Activated T-cell treated with anti-CD3 and anti-CD28 coated beads, Interleukin-2, amount 50 U/mL, for 72 hours (primary cell): ENCODE data around the gene HTT. TPM values are rescaled to one million over a fixed set of nuclear protein-coding genes. Genes with fewer than 3 reads are reported as not detected.

Experiments used
- ATAC-seq, 2 donors: fragments of 150-1000 bp; cut with Tn5 transposase; replicated peaks in 1 of 2; 2 replicates each; pipeline ENCODE4 v1.10.0; 2021; ENCODE audit warnings: moderate library complexity in 2 of 2, mild to moderate bottlenecking in 1 of 2
- DNase-seq, 2 donors: peaks; one replicate each; pipeline ENCODE4 v3.0.0; 2021 to 2022; ENCODE audit warnings: mixed read lengths in 1 of 2
- H3K27ac Mint-ChIP-seq: one replicate; pipeline ENCODE4 v1.8.0; 2022; ENCODE audit warnings: mild to moderate bottlenecking, moderate library complexity, mixed read lengths
- H3K27me3 Mint-ChIP-seq: one replicate; pipeline ENCODE4 v1.8.0; 2022; ENCODE audit warnings: low read depth, mixed read lengths
- H3K36me3 Mint-ChIP-seq, 2 donors: one replicate each; pipeline ENCODE4 v1.8.0; 2022; ENCODE audit warnings: mixed read lengths in 2 of 2, mild to moderate bottlenecking in 1 of 2; ENCODE audit not compliant: insufficient read depth in 2 of 2
- H3K4me1 Mint-ChIP-seq: one replicate; pipeline ENCODE4 v1.8.0; 2022; ENCODE audit warnings: low read depth, mixed read lengths
- H3K4me3 Mint-ChIP-seq, 2 donors: one replicate each; pipeline ENCODE4 v1.8.0; 2022; ENCODE audit warnings: mild to moderate bottlenecking in 2 of 2, mixed read lengths in 2 of 2, moderate library complexity in 2 of 2
- H3K9me3 Mint-ChIP-seq, 2 donors: one replicate each; pipeline ENCODE4 v1.8.0; 2022; ENCODE audit warnings: mixed read lengths in 2 of 2
- total RNA-seq, 2 donors: library from RNA; stranded (reverse); gene quantifications; one replicate each; pipeline ENCODE4 v1.2.3, GENCODE V29; 2022

The HTT gene
- total RNA-seq, 2 donors from 2014 or later = 88.0 to 97.9 TPM

DNA sequence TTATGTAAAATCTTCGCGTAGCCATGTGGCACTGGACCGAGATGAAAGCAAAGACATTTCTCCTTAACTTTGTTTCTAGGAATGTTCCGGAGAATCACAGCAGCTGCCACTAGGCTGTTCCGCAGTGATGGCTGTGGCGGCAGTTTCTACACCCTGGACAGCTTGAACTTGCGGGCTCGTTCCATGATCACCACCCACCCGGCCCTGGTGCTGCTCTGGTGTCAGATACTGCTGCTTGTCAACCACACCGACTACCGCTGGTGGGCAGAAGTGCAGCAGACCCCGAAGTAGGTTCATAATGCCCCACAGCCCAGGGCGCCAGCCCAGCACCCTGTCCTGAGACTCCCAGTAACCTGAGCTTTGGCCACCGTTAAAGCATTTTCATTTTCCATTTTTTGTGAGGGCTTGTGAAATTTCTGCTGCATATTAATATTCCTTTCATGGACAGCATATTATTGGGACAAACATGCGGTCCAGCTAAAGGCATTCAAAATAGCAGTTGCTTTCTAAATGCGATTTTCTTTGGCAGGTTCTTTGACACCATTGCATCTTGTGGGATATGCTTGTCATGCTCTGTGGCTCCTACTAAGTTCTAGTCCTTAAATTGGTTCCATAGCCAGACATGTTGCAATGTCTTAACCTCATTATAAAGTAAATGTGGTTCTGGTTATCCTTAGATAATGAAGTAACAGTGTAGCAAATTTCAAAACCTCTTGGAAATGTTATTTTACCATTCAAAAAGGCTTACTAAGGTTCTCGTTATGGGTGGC is 125.4 kb downstream of the HTT start:
- no peak for ATAC-seq

DNA sequence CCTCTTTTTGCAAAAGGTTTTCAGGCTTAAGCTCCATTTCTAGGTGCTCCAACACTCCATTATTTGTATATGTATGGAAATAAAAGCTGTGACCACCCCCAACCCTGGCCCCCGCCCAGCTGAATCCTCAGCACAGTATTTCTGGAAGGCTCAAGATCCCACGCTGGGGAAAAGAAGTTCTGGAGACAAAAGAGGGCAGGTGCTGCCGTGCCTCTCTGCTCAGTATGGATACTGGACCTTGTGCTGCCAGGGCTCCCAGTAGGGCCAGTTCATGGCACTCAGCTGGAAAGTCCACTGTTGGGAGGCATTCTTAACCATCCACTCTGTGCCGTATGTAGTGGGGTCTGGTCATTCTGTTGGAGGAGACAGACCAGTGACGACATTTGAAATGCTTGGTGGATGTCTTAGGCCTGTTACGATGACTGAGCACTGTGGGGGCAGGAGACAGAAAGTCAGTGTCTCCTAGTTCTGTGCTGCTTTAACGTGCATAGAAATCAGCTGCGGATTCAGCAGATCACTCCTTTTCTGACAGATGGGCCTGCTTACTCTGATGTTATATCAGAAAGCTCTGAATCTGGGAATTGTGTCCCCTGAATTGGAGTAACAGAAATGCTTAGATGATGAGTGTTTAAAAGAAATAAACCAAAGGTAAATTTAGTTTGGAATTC is 126.1 kb downstream of the HTT start:
- Mint-ChIP-seq H3K4me3 (no peak overlapping the region), H3K27me3 (no peaks in the 10 kb centered on the region), H3K27ac (no peak overlapping the region), H3K36me3 (peaks cover 0 to 1% of the 10 kb centered on the region in 2 donors), H3K9me3 (no peaks in the 10 kb centered on the region), H3K4me1 (peaks cover 57% of the 10 kb centered on the region)
- DNase-seq (no peak), ATAC-seq (no peak)

More for the DNA sequence above, 125.4 kb downstream of the HTT start:
- no peak for DNase-seq
- Mint-ChIP-seq H3K27ac (no peak overlapping the region), H3K4me3 (no peak overlapping the region), H3K36me3 (peaks cover 0 to 1% of the 10 kb centered on the region in 2 donors), H3K27me3 (no peaks in the 10 kb centered on the region), H3K9me3 (no peaks in the 10 kb centered on the region), H3K4me1 (peaks cover 64% of the 10 kb centered on the region)

DNA sequence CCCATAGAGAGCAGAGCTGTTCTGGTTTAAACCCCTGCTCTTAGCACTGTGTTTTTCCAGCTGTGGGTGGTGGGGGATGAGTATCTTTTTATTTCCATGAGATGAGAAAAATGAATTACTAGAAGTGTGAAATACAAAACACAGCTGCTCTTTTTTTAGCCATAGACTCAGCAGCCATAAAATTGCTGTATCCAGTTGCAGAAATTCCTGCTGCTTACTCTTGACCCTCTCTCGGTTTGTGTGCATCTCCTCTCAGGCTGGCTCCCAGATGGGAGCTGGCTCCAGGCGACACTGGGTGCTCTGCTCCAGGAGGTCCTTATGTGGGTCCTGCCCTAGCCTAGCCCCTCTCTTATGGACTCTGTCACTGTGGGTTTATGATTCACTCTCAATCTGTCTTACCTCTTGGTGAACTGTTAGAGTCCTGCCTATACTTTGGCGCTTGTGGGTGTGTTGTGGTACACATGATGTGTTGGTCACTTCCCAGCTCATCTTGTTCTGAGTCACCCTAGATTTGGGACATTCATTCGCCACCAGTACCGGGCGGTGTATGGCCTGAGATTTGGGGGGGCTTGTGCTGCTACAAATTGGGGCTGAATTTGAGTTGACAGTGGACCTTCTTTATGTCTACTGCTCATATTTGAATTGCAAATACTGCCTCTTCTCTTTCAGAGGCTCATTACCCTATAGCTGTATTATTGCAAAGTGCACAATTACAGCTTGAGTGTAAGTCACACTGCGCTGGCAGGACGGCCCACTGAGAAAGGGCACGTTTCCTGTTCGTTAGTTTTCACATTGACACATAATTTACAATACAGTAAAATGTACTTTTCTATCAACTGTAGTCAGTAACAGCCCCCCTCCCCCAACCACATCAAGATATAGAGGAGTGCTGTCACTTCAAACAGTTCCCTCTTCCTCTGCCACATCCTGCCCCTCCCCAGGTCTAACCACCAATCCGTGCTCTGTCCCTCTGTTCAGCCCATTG is 127.5 kb downstream of the HTT start:
- DNase-seq (peak; percentile 73 to 78), ATAC-seq (peak; percentile 86 to 87)
- peaks cover 43% of the 10 kb centered on the region for H3K4me1 Mint-ChIP-seq
- no peaks in the 10 kb centered on the region for H3K27me3 Mint-ChIP-seq
- no peaks in the 10 kb centered on the region for H3K9me3 Mint-ChIP-seq
- peak overlapping the region; percentile 62 for H3K27ac Mint-ChIP-seq
- peak overlapping the region; percentile 60 to 78 for H3K4me3 Mint-ChIP-seq
- H3K36me3 Mint-ChIP-seq = peaks cover 4 to 9% of the 10 kb centered on the region in 2 donors

DNA sequence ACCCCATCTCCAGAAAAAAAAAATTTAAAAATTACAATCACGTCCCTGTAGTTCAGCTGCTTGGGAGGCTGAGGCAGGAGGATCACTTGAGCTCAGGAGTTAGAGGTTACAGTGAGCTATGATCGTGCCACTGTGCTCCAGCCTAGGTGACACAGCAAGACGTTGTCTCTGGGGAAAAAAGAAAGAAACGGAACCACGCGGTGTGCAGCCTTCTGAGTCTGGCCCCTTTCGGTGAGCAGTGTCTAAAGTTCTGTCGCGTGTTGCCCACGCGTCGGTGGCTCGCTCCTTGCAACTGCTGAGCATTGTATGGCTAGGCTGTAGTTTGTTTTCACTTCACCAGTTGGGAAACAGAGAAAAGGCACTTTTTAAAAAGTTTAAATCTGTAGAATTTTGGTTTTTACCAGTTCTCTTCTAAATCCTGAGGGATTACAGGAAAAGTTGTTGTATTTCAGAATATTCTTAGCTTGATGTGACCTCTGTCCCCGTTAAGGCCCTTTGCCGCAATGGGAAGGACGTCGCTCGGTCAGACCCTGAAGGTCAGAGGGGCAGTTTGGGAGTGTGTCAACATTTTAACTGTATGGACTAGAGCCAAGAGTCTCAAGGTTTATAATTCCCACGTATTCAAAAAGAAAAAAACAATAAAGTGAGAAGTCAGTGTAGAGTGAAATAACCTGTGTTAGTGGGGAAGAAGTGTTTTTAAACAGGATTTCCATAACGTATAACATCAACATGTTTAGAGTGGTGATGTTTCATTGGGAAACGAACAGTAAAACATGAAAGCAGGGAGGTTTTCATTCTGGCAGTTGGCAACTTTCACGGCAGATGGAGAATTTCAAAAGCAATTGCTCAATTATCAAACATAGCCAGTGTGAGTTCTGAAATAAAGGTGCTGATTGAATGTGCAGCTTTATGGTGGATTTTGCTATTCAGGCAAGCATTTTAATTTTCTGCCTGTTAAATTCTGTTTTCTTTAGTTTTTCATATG is 128.6 kb downstream of the HTT start:
- DNase-seq (peak; percentile 43 to 45), ATAC-seq (peak; percentile 34 to 35)
- peaks cover 5 to 17% of the 10 kb centered on the region in 2 donors for H3K36me3 Mint-ChIP-seq
- peak overlapping the region; percentile 60 to 78 for H3K4me3 Mint-ChIP-seq
- peaks cover 35% of the 10 kb centered on the region for H3K4me1 Mint-ChIP-seq
- no peaks in the 10 kb centered on the region for H3K27me3 Mint-ChIP-seq
- H3K27ac Mint-ChIP-seq = peak overlapping the region; percentile 62
- no peaks in the 10 kb centered on the region for H3K9me3 Mint-ChIP-seq

DNA sequence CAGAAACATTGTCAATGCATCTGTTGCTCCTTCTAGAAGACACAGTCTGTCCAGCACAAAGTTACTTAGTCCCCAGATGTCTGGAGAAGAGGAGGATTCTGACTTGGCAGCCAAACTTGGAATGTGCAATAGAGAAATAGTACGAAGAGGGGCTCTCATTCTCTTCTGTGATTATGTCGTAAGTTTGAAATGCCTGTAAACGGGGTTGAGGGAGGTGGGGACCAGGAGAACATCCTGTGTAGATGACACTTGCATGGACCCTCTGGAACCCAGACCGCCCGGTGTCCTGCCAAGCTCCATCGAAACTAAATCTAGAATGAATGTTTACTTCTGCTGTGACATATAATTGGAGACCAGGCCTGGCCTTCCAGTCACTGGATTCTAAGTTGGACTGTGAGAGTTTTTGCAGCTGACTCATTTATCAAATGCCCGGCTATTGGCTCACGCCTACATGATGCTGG is 129.5 kb downstream of the HTT start:
- ATAC-seq (no peak), DNase-seq (no peak)
- H3K36me3 Mint-ChIP-seq = peaks cover 5 to 22% of the 10 kb centered on the region in 2 donors
- peak overlapping the region; percentile 62 for H3K27ac Mint-ChIP-seq
- H3K4me1 Mint-ChIP-seq = peaks cover 35% of the 10 kb centered on the region
- no peak overlapping the region for H3K4me3 Mint-ChIP-seq
- H3K27me3 Mint-ChIP-seq = no peaks in the 10 kb centered on the region
- no peaks in the 10 kb centered on the region for H3K9me3 Mint-ChIP-seq

DNA sequence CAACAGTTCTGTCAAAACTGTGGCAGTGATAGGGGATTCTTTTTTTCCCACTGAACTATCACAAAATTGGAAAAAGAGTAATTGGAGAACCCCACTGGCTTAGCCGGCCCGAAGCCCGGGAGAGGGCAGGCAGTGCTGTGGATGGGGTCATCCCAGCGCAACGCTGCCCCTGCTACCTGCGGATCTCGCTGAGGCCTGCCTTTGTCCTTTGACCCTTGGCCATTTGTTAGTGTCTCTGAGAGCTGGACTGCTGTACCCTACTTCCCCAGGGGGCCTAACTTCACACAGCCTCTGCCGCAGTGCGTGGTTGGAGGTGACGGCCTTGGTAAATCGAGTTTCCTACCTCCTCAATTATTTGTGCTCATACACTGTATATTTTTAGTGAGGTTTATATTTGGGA is 131.5 kb downstream of the HTT start:
- Mint-ChIP-seq H3K4me1 (peaks cover 30% of the 10 kb centered on the region), H3K36me3 (peaks cover 8 to 25% of the 10 kb centered on the region in 2 donors), H3K27ac (no peak overlapping the region), H3K9me3 (no peaks in the 10 kb centered on the region), H3K4me3 (no peak overlapping the region), H3K27me3 (no peaks in the 10 kb centered on the region)
- DNase-seq = no peak
- ATAC-seq = no peak

DNA sequence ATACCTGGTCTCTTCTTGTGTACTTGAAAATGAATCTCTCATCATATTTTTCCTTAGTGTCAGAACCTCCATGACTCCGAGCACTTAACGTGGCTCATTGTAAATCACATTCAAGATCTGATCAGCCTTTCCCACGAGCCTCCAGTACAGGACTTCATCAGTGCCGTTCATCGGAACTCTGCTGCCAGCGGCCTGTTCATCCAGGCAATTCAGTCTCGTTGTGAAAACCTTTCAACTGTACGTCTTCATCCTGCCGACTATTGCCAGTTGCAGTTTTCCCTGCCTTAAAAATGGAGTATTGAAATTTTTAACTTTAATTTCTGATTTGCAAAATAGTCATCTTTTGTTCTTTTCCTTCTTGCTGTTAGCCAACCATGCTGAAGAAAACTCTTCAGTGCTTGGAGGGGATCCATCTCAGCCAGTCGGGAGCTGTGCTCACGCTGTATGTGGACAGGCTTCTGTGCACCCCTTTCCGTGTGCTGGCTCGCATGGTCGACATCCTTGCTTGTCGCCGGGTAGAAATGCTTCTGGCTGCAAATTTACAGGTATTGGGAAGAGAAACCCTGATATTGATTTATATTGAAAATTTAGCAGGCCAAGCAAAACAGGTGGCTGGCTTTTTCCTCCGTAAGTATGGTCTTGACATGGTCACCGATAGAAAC is 132.1 kb downstream of the HTT start:
- Mint-ChIP-seq H3K4me3 (no peak overlapping the region), H3K27ac (peak overlapping the region; percentile 43), H3K4me1 (peaks cover 24% of the 10 kb centered on the region), H3K27me3 (no peaks in the 10 kb centered on the region), H3K9me3 (no peaks in the 10 kb centered on the region), H3K36me3 (peaks cover 8 to 25% of the 10 kb centered on the region in 2 donors)
- DNase-seq (no peak), ATAC-seq (no peak)

DNA sequence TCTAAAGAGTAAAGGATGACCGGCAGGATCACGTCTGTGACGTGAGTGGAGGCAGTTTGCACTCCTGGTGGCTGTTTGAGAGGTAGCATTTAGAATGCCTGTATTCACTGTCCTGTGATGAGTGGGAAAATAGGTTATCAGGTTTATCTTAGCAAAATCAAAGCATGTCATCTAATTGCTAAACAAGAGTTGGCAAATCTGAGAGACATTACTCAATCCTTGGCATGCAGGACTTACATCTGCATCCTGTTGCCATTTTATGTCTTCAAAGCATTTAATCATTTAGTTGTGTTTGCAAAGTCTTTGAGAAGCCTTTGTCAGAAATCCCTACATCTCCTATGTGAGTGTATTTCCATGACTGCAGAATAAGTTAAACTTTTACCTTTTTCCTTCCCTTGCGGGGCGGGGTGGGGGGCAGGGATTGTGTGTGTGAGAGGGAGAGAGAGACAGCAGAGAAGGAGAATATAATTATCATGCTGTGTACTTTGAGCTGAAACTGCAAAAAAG is 133.1 kb downstream of the HTT start:
- Mint-ChIP-seq H3K27ac (no peak overlapping the region), H3K4me1 (peaks cover 14% of the 10 kb centered on the region), H3K36me3 (peaks cover 8 to 25% of the 10 kb centered on the region in 2 donors)

DNA sequence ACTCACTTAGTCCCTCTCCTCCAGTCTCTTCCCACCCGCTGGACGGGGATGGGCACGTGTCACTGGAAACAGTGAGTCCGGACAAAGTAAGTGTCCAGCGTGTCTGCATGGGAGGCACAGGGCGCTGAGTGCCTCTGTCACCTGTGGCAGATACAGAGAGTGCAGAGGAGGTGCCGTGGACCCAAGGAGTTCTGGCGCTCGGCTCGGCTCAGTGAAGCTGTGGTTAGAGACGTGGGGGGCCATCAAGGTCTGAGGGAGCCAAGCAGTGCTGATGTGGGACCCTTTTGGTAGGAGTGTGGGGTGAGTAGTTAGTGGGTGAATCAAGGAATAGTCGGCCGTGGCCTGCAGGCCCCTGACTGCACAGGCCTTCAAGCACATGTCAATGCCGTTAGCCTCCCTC is 134.3 kb downstream of the HTT start:
- H3K4me3 Mint-ChIP-seq = no peak overlapping the region
- H3K27ac Mint-ChIP-seq = no peak overlapping the region
- peaks cover 10 to 26% of the 10 kb centered on the region in 2 donors for H3K36me3 Mint-ChIP-seq
- peaks cover 1% of the 10 kb centered on the region for H3K4me1 Mint-ChIP-seq
- no peak for ATAC-seq
- no peaks in the 10 kb centered on the region for H3K9me3 Mint-ChIP-seq
- H3K27me3 Mint-ChIP-seq = no peaks in the 10 kb centered on the region
- no peak for DNase-seq

More for the DNA sequence above, 133.1 kb downstream of the HTT start:
- no peaks in the 10 kb centered on the region for H3K9me3 Mint-ChIP-seq
- no peak overlapping the region for H3K4me3 Mint-ChIP-seq
- DNase-seq (no peak), ATAC-seq (no peak)
- no peaks in the 10 kb centered on the region for H3K27me3 Mint-ChIP-seq

DNA sequence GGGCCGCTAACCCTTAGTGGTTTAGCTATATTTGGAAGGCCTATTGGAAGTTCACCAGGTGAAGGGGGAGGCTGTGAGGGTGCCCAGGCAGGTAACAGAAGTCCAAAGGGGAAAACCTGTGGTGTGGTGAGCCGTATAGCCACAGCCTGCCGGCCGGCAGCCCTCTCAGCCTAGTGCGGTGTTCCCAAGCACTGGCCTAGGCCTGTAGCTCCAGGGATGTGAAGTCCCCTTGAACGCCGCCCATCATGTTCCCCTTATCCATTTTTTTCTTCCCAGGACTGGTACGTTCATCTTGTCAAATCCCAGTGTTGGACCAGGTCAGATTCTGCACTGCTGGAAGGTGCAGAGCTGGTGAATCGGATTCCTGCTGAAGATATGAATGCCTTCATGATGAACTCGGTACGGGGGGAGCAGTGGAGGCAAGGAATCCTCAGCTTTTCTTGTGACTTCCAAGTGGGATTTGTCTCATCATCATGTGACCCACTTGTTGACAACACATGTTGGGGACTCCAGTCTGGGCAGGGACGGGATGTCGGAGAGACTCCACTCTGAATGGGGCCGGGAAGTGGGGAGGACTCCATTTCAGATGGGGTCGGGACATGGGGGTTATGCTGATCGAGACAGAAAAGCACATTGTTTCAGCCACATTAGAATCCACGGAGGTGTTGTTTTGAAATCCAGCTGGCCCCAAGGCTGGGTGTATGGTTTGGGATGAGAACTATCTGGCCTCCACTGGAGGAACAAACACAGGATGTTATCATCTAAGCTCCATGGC is 135.3 kb downstream of the HTT start:
- ATAC-seq = no peak
- DNase-seq = no peak
- no peaks in the 10 kb centered on the region for H3K9me3 Mint-ChIP-seq
- H3K27me3 Mint-ChIP-seq = no peaks in the 10 kb centered on the region
- no peaks in the 10 kb centered on the region for H3K4me1 Mint-ChIP-seq
- H3K4me3 Mint-ChIP-seq = no peak overlapping the region
- H3K36me3 Mint-ChIP-seq = peaks cover 10 to 25% of the 10 kb centered on the region in 2 donors
- no peak overlapping the region for H3K27ac Mint-ChIP-seq

DNA sequence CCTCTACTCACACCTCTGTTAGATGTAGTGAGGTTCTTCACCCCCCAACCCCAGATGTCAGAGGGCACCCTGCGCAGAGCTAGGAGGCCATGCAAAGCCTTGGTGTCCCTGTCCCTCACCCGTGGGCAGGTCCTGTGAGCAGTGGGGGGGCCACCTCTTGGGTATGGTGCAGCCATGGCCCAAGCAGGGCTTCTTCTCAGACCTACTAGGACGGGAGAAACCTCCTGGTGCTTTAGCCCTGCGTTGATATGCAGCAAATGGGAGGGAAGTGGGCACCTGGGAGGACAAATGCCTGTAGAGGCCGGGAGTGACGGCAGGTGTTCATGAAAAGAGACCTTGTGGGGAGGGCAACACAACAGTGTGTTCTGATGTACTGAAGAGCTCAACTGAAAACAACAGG is 136.0 kb downstream of the HTT start:
- Mint-ChIP-seq H3K27me3 (no peaks in the 10 kb centered on the region), H3K4me3 (no peak overlapping the region), H3K27ac (no peak overlapping the region), H3K36me3 (peaks cover 10 to 25% of the 10 kb centered on the region in 2 donors), H3K9me3 (no peaks in the 10 kb centered on the region), H3K4me1 (no peaks in the 10 kb centered on the region)
- ATAC-seq (no peak), DNase-seq (no peak)
